ENCODE results near the gene COPS8.

COPS8 gene

DNA sequence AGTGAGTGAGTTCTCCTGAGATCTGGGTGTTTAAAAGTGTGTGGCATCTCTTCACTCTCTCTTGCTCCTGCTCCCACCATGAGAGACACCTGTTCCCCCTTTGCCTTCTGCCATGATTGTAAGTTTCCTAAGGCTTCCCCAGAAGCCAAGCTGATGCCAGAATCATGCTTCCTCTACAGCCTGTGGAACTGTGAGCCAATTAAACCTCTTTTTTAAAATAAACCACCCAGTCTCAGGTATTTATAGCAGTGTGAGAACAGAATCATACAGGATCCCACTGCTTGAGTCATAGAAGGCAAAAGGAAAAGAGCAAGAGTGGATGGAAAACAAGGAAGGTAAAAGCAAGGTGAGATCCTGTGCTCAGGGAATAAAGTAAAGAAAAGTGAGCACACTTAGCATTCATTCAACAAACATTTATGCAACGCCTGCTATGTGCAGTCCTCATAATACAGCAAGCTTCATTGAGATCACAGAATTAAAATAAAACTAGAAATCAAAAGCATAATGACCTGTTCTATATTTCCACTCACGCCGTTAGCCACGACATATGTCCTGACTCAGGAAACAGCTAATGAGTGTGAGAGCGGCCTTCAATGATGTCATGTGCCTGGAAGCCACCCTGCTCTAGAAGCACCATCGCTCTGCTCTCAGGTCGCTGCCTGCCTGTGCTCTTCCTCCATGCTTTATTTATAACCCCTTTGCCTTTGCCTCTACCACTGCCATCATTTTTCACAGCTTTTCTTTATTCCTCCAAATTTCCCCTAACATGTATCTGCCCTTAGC lies 11.3 kb upstream of the COPS8 start:
- Mint-ChIP-seq H3K4me1 (ENCODE audit: low read depth in 2 of 2) (no peaks in the 10 kb centered on the region), H3K36me3 (ENCODE audit: insufficient read depth) (peaks cover 9% of the 10 kb centered on the region), H3K9me3 (no peaks in the 10 kb centered on the region), H3K27me3 (no peaks in the 10 kb centered on the region), H3K4me3 (no peak overlapping the region), H3K27ac (no peak overlapping the region)
- no peak for ATAC-seq (replicated peaks)
- DNase-seq, result no peak

GRCh38 chr2:237075749-237076599 lies 9.7 kb upstream of the COPS8 start:
- DNase-seq (no peak), ATAC-seq (replicated peaks) (no peak)
- Mint-ChIP-seq H3K36me3 (ENCODE audit: insufficient read depth) (peaks cover 9% of the 10 kb centered on the region), H3K27me3 (no peaks in the 10 kb centered on the region), H3K9me3 (no peaks in the 10 kb centered on the region), H3K4me3 (no peak overlapping the region), H3K4me1 (ENCODE audit: low read depth in 2 of 2) (no peaks in the 10 kb centered on the region), H3K27ac (no peak overlapping the region)

- Mint-ChIP-seq H3K36me3 (ENCODE audit: insufficient read depth) (peaks cover 12% of the 10 kb centered on the region), H3K4me3 (no peak overlapping the region), H3K9me3 (no peaks in the 10 kb centered on the region), H3K27ac (no peak overlapping the region), H3K4me1 (ENCODE audit: low read depth in 2 of 2) (peaks cover 5 to 8% of the 10 kb centered on the region in 2 donors), H3K27me3 (no peaks in the 10 kb centered on the region)
- DNase-seq, result no peak
- no peak for ATAC-seq (replicated peaks)
Measured at GRCh38 chr2:237081596-237081995, 4.1 kb upstream of the COPS8 start.

DNA sequence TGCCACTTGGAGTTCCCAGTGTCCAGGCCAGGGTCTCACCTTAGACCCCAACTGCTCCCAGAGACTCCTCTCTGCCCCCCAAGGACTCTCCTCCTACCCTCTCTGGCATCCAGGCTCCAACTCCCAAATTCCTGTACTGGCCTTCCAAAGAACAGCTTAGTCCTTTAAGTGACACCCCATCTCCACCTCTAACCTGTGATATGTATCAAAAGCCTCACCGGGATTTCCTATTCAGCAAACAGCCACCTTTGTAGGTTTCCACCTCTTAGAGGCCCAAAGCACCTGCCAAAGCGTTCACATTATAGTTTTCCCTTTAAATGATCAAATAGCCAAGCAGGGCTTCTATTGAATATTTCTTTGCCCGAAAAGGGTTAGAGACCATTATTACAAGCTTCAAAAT lies 2.7 kb upstream of the COPS8 start:
- H3K4me3 Mint-ChIP-seq, result no peak overlapping the region
- DNase-seq (no peak), ATAC-seq (replicated peaks) (no peak)
- H3K27me3 Mint-ChIP-seq, result no peaks in the 10 kb centered on the region
- peaks cover 18% of the 10 kb centered on the region for H3K36me3 Mint-ChIP-seq (ENCODE audit: insufficient read depth)
- H3K4me1 Mint-ChIP-seq (ENCODE audit: low read depth in 2 of 2), result peaks cover 6 to 10% of the 10 kb centered on the region in 2 donors
- H3K9me3 Mint-ChIP-seq, result no peaks in the 10 kb centered on the region
- H3K27ac Mint-ChIP-seq, result no peak overlapping the region

- peaks cover 6 to 10% of the 10 kb centered on the region in 2 donors for H3K4me1 Mint-ChIP-seq (ENCODE audit: low read depth in 2 of 2)
- peak overlapping the region; percentile 99 for H3K27ac Mint-ChIP-seq
- H3K9me3 Mint-ChIP-seq, result no peaks in the 10 kb centered on the region
- H3K36me3 Mint-ChIP-seq (ENCODE audit: insufficient read depth), result peaks cover 26% of the 10 kb centered on the region
- H3K27me3 Mint-ChIP-seq, result no peaks in the 10 kb centered on the region
- DNase-seq (no peak), ATAC-seq (replicated peaks) (no peak)
- H3K4me3 Mint-ChIP-seq, result peak overlapping the region; percentile 98 to 99
Measured at GRCh38 chr2:237084444-237084843, 1.2 kb upstream of the COPS8 start.

DNA sequence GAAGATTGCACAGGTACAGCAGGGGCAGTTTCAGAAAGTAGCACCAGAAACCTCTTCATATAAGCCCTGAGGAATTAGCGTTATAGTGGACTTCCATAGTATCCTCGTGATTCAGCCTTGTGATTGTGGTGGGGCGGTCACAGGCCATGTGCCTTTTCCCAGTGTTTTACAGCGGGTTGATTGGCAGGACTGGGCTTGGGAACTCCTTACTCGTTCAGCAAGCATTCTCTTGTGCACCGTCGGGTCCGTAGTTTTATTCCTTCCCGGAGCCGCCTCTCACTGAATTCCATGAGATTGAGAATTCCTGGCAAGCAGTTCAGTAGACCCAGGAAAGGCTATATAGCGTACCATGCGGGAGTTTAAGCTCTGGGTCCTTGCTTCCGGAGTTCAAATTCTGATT lies 5.2 kb downstream of the COPS8 start:
- Mint-ChIP-seq H3K4me3 (no peak overlapping the region), H3K36me3 (ENCODE audit: insufficient read depth) (peaks cover 46% of the 10 kb centered on the region), H3K9me3 (no peaks in the 10 kb centered on the region), H3K27ac (no peak overlapping the region), H3K27me3 (no peaks in the 10 kb centered on the region), H3K4me1 (ENCODE audit: low read depth in 2 of 2) (peaks cover 10 to 15% of the 10 kb centered on the region in 2 donors)
- DNase-seq (no peak), ATAC-seq (replicated peaks) (no peak)

GRCh38 chr2:237091779-237092436 lies 6.2 kb downstream of the COPS8 start:
- Mint-ChIP-seq H3K27ac (no peak overlapping the region), H3K36me3 (ENCODE audit: insufficient read depth) (peaks cover 48% of the 10 kb centered on the region), H3K27me3 (no peaks in the 10 kb centered on the region), H3K4me1 (ENCODE audit: low read depth in 2 of 2) (peaks cover 8 to 11% of the 10 kb centered on the region in 2 donors), H3K4me3 (no peak overlapping the region), H3K9me3 (no peaks in the 10 kb centered on the region)
- no peak for ATAC-seq (replicated peaks)
- no peak for DNase-seq

- Mint-ChIP-seq H3K27me3 (no peaks in the 10 kb centered on the region), H3K27ac (peak overlapping the region in 1 of 2 donors; percentile 25), H3K9me3 (no peaks in the 10 kb centered on the region), H3K4me3 (no peak overlapping the region), H3K36me3 (ENCODE audit: insufficient read depth) (peaks cover 50% of the 10 kb centered on the region), H3K4me1 (ENCODE audit: low read depth in 2 of 2) (peaks cover 8 to 11% of the 10 kb centered on the region in 2 donors)
- ATAC-seq (replicated peaks) (no peak), DNase-seq (no peak)
Measured at GRCh38 chr2:237092506-237092905, 6.8 kb downstream of the COPS8 start.

DNA sequence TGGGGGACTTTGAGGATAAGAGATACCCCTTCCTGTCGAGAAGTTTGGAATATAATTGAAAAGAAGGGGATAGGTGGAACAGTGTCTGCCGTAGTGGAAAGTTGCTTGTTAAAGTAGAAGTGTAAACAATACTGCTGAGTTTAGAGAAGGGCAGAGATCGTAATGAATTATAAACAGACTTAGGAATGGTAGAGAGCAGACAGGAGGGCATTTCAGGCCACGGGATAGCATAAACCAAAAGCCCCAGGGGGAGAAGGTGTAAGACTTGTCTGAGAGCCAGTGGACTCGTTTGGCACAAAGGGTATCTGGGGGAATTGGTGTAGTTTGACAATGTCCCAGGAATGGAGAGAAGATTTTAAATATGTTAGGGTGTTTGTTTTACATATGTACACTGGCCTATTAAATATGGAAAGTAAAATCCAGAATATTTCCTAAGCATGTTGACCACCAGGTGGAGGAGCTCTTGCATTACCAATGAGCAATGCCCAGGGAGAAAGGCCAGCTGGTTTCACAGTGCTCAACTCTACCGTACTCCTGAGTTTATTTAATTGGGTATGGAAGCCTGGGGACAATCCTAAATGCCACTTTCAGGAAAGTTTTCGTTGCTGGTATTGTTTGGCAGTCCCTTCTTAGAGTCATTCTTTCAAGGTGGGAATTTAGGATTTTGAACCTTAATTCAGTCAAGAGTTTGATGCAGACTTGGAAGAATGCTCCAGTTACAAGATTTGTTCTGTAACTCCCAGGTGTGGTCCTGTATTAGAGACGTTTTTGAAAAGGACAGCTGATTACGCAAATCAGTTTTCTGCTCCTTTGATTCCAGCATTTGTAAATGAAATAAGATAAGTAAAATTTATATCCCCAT lies 7.5 kb downstream of the COPS8 start:
- Mint-ChIP-seq H3K4me3 (no peak overlapping the region), H3K4me1 (ENCODE audit: low read depth in 2 of 2) (peaks cover 8 to 11% of the 10 kb centered on the region in 2 donors), H3K27ac (peak overlapping the region in 1 of 2 donors; percentile 25), H3K9me3 (no peaks in the 10 kb centered on the region), H3K36me3 (ENCODE audit: insufficient read depth) (peaks cover 54% of the 10 kb centered on the region), H3K27me3 (no peaks in the 10 kb centered on the region)
- DNase-seq (no peak), ATAC-seq (replicated peaks) (no peak)

DNA sequence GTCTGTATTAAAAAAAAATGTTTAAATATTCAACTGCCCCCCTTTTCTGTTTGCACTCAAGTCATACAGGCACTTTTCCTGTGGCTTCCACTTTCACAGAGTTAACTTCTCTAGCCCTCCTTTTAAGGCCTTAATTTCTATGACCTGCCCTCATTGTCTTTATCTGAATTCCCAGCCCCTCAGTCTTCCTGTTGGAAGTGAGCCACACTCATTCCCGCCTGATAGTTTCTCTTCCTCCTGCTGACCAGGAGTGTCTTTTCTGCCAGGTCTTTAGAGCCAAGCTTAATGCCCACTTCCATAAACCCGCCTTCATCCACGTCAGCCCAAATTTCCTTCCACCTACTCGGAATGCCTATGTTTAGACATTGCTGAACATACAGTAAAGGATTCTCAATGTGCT lies 10.5 kb downstream of the COPS8 start:
- ATAC-seq (replicated peaks), result no peak
- Mint-ChIP-seq H3K27ac (no peak overlapping the region), H3K4me3 (no peak overlapping the region), H3K4me1 (ENCODE audit: low read depth in 2 of 2) (peaks cover 4 to 5% of the 10 kb centered on the region in 2 donors), H3K9me3 (no peaks in the 10 kb centered on the region), H3K36me3 (ENCODE audit: insufficient read depth) (peaks cover 73% of the 10 kb centered on the region), H3K27me3 (no peaks in the 10 kb centered on the region)
- DNase-seq, result no peak

DNA sequence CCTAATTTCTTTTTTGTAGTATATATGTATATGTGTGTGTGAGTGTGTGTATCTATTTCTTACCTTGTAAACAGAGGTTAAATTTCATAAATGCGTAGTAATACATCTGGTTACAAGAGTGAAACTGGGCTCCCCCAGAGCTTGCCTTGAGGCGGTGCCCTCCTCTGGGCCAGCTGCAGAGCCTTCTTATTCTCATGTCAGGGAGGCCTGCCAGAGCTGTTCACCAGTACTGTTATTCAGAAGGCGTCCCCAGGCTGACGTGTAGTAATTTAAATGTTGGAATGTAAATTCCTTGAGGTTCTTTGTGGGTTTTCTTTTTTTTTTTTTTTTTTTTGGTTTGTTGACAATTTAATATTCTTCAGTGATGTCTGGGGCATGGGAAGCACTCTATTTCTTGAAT lies 11.2 kb downstream of the COPS8 start:
- H3K4me1 Mint-ChIP-seq (ENCODE audit: low read depth in 2 of 2), result peaks cover 0 to 5% of the 10 kb centered on the region in 2 donors
- H3K27ac Mint-ChIP-seq, result no peak overlapping the region
- no peaks in the 10 kb centered on the region for H3K27me3 Mint-ChIP-seq
- H3K9me3 Mint-ChIP-seq, result no peaks in the 10 kb centered on the region
- ATAC-seq (replicated peaks), result no peak
- no peak for DNase-seq
- peaks cover 75% of the 10 kb centered on the region for H3K36me3 Mint-ChIP-seq (ENCODE audit: insufficient read depth)
- no peak overlapping the region for H3K4me3 Mint-ChIP-seq

- DNase-seq (no peak), ATAC-seq (replicated peaks) (no peak)
- Mint-ChIP-seq H3K36me3 (ENCODE audit: insufficient read depth) (peaks cover 75% of the 10 kb centered on the region), H3K27me3 (no peaks in the 10 kb centered on the region), H3K4me1 (ENCODE audit: low read depth in 2 of 2) (peaks cover 0 to 5% of the 10 kb centered on the region in 2 donors), H3K9me3 (no peaks in the 10 kb centered on the region), H3K4me3 (no peak overlapping the region), H3K27ac (no peak overlapping the region)
Measured at GRCh38 chr2:237097326-237097910, 11.7 kb downstream of the COPS8 start.
